Fibroblast of pulmonary artery (primary cell): ENCODE results near the gene PRKAG2.

Experiments used
- DNase-seq: peaks from one replicate; pipeline ENCODE4 v3.0.0-alpha.2; 2010; ENCODE audit warnings: low read depth
- H3K4me3 ChIP-seq: replicated peaks from 2 replicates; pipeline ENCODE4 v1.5.1; 2011; ENCODE audit warnings: low read depth, mild to moderate bottlenecking, control low read depth, low read length, moderate library complexity
- TF ChIP-seq, protein P1 (sequence below): IDR thresholded peaks from 2 replicates; pipeline ENCODE4 v1.5.1; 2011; ENCODE audit warnings: mild to moderate bottlenecking, control low read depth, low read length, inconsistent platforms; ENCODE audit errors: missing control alignments

Gene PRKAG2

DNA sequence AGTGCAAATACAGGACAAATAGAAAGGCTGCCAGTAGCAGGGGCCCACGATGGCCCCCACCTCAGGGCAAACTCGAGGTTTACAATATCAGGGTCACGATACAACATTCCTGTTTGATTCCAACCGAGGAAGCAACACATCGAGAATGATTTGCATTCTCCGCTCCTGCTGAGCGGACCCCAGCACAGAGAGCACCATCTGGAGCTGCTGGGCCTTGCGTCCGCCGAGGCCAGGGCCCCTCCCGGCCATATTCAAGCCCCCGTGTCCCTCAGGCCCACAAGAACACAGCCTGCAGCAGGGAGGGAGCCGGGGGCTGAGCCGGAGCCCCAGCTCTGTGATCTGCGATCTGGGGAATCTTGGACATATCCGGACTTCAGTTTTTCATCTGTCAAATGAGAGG lies 84.3 kb downstream of the PRKAG2 start:
- no peak for DNase-seq
- no peak overlapping the region for H3K4me3 ChIP-seq
- TF ChIP-seq, protein P1, sequence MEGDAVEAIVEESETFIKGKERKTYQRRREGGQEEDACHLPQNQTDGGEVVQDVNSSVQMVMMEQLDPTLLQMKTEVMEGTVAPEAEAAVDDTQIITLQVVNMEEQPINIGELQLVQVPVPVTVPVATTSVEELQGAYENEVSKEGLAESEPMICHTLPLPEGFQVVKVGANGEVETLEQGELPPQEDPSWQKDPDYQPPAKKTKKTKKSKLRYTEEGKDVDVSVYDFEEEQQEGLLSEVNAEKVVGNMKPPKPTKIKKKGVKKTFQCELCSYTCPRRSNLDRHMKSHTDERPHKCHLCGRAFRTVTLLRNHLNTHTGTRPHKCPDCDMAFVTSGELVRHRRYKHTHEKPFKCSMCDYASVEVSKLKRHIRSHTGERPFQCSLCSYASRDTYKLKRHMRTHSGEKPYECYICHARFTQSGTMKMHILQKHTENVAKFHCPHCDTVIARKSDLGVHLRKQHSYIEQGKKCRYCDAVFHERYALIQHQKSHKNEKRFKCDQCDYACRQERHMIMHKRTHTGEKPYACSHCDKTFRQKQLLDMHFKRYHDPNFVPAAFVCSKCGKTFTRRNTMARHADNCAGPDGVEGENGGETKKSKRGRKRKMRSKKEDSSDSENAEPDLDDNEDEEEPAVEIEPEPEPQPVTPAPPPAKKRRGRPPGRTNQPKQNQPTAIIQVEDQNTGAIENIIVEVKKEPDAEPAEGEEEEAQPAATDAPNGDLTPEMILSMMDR, result no peak

DNA sequence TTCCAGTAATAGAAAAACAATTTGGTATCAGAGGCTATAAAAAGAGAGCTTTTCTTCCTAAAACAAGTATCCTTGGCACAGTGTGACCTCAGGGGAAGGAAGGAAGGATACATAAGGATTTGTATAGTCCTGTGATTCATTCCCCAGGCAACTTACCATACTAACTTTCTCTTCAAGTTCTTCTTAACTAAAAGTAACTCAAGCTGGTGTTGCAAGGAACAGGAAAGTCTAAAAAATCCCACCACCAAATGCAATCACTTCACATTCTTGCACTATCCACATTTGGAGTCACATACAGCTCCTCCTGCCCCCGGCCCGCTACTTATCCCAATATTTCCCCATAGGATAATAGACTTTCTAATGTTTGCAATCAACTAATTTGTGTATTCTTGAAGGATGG lies 84.8 kb downstream of the PRKAG2 start:
- no peak overlapping the region for H3K4me3 ChIP-seq
- TF ChIP-seq, protein P1, result no peak
- DNase-seq, result no peak

DNA sequence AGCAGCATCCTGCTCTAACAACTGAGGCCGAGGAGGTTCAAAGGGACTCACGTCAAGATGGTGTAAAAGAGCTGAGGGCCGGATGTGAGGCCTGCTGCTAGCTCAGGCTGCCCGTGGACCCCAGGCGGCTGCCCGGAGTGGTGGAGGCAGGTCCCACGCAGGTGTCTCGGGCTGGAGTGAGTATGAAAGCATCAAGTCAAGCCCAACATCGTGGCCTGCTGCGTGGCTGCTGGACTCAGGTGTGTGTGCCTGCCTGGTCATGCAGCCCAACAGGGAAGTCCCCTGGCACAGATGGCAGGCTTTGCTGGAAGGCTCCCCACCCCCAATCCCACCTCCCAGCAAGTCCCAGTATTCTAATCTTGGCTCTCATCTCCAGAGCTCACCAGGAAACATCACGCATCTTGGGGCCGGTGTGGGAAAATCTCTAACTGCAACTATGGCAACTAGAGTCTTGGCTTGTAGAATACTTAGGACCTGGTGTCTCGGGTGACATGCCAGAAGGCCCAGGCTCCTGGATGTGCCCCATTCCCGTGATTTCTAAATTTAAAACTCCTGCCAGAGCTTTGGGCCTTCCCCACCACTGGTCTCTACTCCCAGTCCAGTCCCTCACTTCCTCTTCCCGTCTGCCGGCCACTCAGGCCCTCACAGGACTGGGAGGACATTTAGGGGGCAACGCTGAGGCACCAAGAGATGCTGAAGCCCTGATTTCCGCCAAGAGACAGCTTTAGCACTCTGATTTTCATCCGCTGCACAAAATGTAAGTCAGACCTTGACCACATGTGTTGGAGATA lies 85.9 kb downstream of the PRKAG2 start:
- TF ChIP-seq, protein P1, result no peak
- no peak for DNase-seq
- H3K4me3 ChIP-seq, result no peak overlapping the region

DNA sequence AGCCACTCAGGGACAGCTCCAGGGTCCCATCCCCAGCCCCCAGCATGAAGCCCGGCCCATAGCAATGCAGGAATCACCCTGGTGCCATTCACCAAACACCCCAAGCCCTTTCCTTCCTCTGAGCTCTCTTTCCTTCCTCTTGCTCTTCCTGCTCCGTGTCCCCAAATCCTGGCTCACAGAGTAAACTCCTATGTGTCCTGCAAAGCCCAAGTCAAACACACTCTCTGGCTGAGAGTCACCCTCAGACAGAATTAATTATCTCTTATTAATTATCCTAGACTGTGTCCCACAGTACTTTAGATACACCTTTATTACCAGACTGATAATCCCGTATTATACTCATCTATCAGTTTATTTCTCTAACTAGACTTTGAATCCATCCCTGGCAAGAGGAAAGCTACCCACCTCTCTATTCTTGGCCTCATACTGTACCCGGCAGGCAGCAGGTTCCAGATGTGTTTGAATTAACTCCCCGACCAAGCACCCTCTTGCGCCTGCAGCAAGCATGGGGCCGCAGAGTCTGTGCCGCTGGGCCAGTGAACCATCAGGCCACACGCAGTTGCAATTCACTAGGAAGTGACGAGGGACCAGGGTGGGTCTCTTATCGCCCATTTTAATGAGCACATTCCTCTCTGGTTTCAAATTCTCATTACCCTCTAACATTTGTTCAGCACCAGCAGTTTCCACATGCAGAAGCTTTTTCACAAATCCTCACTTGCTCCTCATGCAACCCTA lies 86.7 kb downstream of the PRKAG2 start:
- DNase-seq, result no peak
- no peak overlapping the region for H3K4me3 ChIP-seq
- TF ChIP-seq, protein P1, result no peak

DNA sequence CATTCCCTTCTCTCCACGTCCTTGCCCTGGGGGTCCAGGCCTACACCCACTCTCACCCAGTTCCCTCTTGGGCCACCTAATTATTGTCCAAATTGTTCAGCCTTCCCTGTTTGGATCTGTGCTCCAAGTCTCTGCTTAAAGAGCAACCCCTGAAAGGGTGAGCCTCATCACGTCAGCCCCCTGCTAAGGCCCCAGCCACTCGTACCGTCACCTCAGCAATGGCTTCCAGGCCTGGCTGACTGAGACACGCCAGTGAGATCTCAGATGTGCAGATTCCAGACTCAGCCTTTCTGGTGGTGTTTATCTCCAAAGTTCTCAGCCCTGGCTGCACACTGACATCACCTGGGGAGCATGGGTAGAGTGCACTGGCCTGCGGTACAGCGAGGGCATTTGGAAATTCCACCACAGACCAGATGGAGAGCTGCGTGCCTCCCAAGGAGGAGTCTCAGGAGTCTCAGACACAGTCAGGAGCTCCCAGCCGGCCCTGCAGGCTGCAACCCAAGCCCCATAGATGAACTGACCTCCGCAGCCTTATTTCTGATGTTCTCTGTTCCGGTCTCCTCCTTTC lies 87.5 kb downstream of the PRKAG2 start:
- no peak for DNase-seq
- H3K4me3 ChIP-seq, result no peak overlapping the region
- TF ChIP-seq, protein P1, result no peak

DNA sequence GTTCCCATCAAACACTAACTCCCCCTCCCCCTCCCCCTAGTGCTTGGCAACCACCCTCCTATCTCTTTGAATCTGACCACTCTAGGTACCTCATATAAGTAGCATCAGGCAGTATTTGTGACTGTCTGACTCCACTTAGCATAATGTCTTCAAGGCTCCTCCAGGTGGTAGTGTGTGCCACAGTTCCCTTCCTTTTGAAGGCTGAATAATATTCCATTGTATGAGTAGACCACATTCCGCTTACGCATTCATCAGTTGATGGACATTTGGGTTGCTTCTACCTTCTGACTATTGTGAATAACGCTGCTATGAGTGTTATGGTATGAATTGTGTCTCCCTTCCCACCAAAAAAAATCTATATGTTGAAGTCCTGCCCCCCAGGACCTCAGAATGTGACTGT lies 89.6 kb downstream of the PRKAG2 start:
- TF ChIP-seq, protein P1, result no peak
- no peak for DNase-seq
- no peak overlapping the region for H3K4me3 ChIP-seq
